EH (cell line): Measurements from ENCODE around the gene SWAP70.
"Not testable (repeated sequence)": the region's sequence is repeated elsewhere in the genome, so short reads cannot be mapped to it uniquely, and the experiment has no call there.

Experiments
- DNase-seq: peaks from one replicate; pipeline ENCODE4 v3.0.0-alpha.2; 2015; ENCODE audit warnings: low read depth

The SWAP70 gene

DNA sequence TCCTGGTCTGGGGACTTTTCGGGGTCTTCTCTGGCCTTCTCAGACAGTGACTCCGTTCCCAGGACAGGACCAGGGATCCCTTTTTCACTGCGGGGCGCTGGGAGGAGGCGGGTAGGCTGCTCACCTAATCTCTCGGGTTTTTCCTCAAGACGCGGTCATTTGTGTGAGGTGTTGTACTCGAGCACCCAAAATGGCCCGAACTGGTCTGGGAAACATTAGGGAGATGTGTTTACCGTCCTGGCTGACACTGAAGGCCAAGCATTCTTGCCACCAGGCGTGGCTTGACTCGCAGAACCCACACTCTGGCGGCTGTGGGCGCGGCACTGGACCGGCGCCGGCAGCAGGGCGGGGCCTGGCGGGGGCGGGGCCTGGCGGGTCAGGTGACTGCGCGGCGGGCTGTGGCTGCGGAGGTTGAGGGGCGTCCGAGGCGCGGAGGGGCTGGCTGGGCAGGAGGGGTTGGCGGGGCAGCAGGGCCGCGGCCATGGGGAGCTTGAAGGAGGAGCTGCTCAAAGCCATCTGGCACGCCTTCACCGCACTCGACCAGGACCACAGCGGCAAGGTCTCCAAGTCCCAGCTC is at the start of gene SWAP70:
TSS of gene SWAP70 (plus strand) at position 379 of the 577 bp plus-strand sequence. CDS start at position 482, 103 bp downstream.
- peak; percentile 94 for DNase-seq

DNA sequence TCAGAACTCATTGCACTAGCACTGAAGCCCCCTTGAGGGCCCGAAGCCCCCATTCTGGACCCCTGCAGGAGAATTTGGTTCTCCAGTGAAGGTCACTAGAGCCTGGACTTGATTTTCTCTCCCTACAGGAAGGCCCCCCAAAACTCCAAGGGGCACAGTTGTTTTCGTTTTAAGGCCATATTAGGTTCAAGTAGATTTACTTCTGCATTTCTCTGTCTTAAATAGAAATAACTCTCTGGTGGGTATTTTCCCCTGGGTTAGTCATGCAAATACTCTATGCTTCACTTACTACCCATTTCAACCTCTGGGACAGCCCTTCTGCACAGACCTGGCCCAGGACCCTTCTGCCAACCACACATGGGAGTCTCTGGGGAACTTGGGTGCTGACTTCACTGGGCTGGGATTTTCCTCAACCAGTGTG is 48.8 kb upstream of the SWAP70 start:
- no peak for DNase-seq

DNA sequence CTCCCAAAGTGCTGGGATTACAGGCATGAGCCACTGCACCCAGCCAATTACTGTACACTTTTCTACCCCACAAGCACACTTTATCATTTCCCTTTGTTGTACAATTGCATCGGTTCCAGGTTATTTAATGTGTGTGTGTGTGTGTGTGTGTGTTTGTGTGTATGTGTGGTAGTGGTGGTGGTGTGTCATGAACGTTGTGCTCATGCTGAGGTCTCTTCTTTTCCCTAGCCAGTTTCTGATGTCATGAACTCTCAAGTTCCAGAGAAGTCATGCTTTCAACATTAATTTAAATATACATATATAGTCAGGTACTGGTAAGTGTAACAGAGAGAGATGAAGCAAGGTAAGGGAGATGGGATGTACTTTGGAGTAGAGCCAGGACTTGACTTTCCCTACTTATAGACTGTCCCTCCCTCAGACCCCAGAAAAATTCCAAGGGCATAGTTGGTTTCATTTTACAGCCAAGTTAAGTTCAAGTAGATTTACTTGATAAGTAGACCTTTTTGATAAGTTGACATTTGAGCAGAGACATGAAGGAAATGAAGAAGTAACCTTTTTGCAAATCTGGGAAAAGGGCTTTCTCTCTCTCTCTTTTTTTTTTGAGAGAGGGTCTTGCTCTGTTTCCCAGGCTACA is 47.7 kb upstream of the SWAP70 start:
- peak; percentile 45 for DNase-seq

DNA sequence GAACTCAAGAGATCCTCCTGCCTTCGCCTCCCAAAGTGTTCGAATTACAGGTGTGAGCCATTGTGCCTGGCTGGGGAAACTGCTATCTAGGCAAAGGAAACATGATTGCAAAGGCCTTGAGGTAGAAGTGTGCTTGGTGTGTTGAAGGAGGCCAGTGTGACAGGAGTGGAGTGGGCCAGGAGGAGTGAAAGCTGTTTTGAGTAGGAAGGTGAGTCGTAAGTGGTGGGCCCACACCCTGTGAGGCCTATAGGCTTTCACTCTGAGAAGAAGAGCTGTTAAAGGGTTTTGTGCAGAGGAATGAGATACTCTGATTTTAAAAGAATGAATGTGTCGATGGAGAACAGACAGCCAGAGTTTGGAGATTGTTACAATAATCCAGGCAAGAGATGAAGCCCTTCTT is 47.0 kb upstream of the SWAP70 start:
- DNase-seq = peak; percentile 35

DNA sequence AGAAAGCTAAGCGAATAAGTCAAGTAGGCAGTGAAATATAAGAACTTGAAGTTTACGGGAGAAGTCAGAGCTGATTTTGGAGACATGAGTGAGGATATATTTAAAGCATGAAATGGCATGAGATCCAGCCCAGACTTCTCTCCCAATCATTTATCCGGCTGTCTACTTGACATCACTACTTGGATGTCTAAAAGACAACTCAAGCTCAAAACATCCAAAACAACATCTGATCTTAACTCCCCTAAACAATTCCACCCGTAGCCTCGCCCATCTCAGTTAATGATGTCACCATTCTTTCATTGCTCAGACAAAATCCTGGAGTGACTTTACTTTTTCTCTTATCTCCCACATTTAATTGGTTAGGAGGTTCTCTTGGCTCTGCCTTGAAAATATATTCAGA is 45.9 kb upstream of the SWAP70 start:
- DNase-seq = peak; percentile 90

DNA sequence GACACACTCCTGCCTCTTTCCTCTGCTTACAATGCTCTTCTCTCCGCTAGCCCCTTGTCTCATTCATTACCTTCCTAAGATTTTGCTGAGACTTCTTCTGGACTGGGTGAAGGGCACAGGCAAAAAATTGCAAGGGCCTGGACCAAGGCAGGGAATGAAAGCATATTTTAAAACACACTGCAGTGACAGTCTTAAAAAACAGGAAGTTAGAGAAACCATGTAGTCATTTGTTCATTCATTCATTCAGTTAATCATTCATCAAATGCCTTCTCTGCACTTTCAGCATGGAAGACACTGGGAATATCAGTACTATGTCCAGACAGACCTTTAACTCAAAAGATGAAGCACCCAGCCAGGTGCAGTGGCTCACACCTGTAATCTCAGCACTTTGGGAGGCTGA is 44.9 kb upstream of the SWAP70 start:
- no peak for DNase-seq

DNA sequence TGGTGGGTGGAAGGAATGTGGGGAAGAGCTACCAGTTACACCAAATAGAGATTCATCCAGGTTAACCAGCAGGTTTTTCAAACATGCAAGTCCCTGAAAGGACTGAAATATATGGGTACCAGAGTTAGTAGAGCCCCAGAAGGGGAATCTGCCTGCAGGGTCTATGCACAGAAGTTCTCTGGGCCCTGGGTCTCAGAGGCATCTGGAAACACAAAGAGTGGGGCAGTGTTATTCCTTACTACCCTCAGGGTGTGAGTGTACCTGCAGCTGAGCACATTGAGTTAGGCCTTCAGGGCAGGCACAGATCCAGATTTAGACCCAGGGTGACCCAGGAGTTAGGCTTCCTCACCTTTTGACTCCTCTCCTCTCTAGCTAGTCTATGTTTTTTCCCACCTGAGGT is 43.9 kb upstream of the SWAP70 start:
- DNase-seq = no peak

DNA sequence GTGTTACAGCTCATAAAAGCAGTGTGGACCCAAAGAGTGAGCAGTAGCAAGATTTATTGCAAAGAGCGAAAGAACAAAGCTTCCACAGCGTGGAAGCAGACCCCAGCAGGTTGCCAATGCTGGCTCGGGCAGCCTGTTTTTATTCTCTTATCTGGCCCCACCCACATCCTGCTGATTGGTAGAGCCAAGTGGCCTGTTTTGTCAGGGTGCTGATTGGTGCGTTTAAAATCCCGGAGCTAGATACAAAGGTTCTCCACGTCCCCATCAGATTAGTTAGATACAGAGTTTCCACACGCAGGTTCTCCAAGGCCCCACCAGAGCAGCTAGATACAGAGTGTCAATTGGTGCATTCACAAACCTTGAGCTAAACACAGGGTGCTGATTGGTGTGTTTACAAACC is 41.5 kb upstream of the SWAP70 start:
- DNase-seq = not testable (repeated sequence)

DNA sequence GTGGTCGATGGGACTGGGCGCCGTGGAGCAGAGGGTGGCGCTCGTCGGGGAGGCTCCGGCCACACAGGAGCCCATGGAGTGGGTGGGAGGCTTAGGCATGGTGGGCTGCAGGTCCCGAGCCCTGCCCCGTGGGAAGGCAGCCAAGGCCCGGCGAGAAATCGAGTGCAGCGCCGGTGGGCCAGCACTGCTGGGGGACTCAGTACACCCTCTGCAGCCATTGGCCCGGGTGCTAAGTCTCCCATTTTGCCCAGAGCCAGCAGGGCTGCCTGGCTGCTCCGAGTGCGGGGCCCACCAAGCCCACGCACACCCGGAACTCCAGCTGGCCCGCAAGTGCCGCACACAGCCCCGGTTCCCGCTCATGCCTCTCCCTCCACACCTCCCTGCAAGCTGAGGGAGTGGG is 40.8 kb upstream of the SWAP70 start:
- DNase-seq = not testable (repeated sequence)

DNA sequence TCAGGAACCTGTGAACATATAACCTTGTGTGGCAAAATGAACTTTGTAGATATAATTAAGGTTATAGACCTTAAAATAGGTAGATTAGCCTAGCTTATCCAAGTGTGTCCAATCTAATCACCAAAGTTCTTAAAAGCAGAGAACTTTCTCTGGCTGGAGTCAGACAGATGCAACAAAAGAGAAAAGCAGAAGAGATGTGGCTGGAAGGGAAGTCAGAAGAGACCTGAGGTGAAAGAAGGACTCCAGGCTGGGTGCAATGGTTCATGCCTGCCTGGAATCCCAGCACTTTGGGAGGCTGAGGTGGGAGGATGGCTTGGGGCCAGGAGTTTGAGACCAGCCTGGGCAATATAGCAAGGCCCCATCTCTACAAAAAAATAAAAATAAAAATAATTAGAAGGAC is 39.4 kb upstream of the SWAP70 start:
- DNase-seq = no peak

DNA sequence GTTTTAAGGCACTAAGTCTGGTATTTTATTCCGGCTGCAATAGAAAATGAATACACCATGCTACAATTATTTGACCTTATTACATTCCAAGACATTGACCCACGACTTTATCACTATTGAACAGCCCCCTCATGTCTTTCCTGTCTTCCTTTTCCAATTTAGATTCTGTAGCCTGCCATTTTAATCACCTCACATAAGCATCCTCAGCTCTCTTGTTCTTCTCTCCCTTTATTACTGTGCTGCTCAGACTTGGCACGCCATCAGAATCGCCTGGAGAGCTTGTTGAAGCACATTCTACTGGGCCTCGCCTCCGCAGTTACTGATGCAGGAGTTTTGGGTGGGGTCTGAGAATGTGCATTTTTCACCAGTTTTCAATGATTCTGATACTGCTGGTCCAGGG is 38.7 kb upstream of the SWAP70 start:
- no peak for DNase-seq

DNA sequence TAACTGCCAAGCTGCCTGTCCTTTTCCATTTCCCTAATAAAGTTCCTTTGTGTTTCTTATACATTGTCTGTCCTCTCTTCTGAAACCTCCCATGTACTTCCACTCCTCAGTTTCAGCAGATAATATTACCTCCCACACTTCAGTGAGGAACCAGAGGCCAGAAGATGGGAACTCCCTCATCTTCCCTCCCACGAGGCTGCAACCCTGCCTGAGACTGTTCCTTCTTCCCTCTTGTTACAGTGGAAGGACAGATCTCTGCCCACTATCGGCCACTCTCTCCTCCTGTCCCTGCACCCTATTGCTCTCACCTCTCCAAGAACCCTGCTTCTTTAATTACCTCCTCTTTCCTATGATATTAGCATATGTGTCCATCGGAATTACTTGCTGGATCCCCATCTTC is 38.1 kb upstream of the SWAP70 start:
- no peak for DNase-seq

DNA sequence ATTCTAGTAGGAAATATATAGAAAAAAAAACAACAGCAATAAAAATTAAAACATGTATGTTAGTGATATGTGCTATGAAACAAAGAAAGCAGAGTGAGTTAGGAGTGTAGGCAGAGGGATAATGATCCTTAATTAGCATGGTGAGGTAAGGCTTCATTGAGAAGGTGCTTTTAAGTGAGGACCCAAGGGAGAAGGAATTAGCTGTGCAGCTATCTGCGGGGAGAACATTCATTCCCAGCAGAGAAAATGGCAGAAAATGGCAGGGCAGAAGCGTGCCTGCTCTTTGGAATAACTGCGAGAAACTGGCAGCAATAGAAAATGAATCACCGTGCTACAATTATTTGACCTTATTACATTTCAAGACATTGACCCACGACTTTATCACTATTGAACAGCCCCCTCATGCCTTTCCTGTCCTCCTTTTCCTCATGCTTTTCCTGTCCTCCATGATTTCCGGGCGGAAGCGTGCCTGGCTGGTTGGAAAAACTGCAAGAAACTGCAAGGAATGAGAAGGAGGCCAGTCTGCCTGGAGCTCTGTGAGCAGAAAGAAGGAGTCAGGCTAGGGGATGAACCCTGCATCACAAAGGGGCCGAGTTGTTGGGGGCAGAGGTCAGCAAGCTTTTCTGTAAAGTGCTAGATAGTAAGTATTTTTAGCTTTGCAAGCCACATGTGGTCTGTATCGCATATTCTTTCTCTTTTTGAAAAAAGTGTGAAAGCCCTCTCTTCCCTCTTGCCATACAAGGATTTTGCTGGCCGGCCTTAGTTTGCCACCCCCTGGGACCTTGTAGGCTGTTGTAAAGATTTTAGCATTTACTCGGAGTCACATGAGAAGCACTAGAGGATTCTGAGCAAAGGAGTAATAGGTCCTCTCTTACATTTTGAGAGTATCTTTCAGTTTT is 37.1 kb upstream of the SWAP70 start:
- DNase-seq = no peak

DNA sequence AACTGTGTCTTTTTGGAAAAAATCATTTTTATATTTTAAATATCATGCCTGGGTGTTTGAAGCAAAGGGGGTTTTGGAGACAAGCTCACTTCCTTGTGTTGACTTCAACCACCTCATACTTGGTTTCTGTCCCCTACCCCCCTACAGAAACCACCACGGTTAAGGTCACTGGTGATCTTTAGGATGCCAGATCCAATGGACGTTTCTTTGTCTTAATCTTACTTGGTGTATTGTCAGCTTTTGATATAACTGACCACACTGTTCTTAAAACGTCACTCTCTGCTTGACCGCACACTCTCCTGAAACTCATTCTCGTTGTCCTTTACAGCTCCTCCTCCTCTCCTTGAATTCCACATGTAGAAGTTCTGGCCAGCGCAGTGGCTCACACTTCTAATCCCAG is 34.8 kb upstream of the SWAP70 start:
- no peak for DNase-seq

DNA sequence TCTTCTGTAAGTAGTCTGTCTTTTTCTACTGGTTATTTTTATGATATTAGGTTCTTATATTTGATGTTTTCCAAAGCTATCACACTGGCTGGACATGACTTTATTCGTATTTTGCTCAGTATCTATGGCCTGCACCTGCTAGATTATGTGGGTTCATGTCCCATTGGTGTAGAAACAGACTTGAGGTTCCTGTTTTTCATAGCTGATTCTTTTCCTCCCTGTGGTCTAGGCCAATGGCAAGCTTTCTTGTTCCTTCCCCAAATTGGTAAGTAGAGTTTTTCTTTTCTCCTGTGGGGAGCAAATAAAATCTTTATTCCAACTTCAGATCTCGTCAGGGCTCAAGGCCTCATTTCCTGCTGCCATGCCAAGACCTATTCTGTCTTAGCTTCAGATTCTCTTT is 30.2 kb upstream of the SWAP70 start:
- DNase-seq = no peak

DNA sequence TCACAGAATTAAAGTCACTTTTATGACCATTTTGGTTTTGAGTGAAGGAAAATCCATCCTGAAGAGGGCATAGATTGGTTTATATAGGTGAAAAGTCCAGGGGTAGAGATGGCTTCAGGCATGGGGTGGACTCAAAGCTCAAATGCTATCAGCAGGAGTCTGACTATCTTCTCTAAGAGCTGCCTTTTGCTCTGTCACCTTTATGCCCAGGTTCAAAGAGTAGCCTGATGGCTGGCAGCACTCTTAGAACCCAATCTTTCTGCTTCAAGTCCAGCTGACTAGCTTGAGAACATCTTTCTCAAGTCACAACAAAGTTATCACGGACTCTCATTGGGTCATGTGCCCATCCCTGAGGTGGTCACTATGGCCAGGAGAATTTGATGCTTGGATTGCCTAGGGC is 27.2 kb upstream of the SWAP70 start:
- DNase-seq = no peak

DNA sequence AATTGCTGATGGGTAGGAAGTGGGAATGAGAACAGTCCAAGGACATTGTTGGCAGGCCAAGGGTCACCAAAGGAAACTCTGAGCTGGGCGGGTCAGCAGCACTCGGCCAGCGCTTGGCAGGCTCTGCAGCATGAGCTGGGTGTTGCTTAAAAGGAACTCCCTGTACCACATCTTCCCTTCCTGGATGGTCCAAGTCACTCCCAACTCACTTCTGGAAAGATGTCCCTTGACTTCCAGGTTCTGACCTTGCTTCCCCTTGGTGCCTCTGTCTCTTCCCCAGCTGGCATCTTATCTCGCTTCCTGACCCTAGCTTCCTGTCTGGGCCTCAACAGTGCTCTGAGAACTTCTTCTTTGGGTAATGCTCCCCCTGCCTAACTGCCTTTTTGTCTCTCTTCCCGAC is 24.8 kb upstream of the SWAP70 start:
- DNase-seq = no peak

DNA sequence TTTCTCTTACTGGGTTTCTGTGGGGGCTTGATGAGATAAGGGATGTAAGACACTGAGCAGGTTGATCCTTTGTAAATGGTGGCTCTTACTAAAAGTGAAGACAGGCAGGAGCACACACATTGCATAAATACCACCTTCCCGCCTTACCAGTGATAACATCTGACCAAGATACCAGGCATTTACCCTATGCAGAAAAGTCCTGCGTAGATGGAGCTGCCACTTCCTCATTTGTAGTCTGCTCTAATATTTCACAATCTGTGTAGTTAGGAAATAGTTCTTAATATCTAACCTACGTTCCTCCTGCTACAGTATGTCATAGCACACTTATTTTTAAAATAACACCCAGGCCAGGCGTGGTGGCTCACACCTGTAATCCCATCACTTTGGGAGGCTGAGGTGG is 23.9 kb upstream of the SWAP70 start:
- peak; percentile 17 for DNase-seq

DNA sequence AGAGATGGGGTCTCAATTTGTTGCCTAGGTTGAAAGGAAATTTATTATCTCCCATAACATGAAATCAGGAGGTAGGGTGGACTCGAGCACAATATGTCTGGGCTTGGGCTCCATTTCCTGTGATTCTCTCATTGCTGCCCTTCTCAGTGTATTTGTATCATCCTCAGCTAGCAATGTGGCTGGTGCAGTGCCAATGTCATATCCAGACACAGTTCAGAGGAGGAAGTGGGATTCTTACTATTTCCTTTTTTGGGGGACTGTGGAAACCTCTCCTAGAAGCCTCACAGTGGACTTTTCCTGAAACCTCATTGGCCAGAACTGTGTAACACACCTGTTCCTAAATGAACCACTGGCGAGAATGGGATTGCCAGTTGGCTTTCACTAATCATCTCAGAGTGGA is 21.0 kb upstream of the SWAP70 start:
- DNase-seq = no peak

DNA sequence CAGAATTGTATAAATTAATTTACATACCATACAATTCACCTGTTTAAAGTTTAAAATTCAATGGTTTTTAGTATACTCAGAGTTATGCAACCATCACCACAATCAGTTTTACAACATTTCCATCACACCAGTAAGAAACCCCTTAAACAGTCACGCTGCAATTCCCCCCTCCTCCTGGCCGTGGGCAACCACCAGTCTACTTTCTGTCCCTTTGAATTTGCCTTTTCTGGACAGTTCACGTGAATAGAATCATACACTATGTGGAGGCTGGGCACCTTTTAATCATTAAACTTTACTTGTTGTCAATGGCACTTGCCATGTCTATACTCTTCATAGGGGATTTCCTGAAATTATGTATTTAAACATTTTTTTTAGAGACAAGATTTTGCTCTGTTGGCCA is 20.1 kb upstream of the SWAP70 start:
- DNase-seq = no peak

DNA sequence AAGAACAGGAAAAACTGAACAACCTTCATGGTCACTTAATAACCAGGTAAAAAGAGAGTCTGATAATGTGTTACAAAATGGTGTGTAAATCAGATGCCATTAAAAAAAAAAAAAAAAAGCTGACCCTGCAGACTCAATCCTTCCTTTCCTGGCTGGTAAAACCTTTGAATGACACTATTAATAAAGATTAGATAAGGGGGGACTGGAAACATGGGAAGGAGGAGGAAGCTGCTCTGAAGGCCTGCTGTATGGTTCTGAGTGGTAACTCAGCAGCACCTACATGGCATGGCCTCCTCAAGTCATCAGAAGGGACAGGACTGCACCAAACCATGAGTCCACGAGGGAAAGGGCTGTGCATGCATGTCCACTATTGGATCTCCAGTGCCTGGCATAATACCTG is 18.0 kb upstream of the SWAP70 start:
- DNase-seq = no peak

DNA sequence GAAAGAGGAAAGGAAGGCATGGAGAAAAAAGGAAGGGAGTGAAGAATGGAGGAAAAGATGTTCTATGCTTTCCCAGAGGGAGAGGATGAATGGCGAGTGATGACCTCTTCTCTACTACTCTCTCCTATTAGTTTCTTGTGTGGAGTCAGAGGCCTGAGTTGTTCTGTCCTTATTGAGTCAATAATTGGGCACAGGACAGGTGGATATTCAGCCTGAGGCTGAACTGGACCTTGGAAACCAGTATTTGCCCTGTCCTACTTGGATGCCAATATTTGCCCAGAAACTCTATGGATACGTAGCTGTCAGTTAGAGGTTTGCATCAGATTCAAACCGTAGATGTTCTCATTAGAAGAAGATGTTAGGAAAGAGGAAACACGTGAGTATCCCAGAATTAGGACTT is 17.6 kb upstream of the SWAP70 start:
- DNase-seq = no peak

DNA sequence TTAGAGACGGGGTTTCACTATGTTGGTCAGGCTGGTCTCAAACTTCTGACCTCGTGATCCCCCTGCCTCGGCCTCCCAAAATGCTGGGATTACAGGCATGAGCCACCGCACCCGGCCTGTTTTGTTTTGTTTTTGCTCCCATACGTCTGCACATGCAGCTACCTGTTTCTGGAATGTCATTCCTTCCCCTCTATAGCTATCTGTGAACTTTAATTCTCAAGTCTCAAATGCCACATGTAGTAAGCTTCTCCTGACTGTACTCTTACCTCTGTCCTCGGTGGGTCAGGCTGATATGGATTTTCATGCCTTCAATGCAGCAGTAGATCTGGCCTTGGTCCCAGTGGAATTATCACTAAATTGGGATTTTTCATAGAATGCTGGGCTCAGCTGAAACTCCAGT is 12.4 kb upstream of the SWAP70 start:
- DNase-seq = no peak
